GM12878 (cell line): ENCODE results near the gene CPNE4.

Experiments
- BCLAF1 ChIP-seq: fragments of 450-650 bp; IDR thresholded peaks from 2 replicates; pipeline ENCODE4 v1.6.1; 2017; ENCODE audit warnings: antibody characterized with exemption, mild to moderate bottlenecking, moderate library complexity
- BHLHE40 ChIP-seq, 2 experiments: fragments of 450-650 bp in 1 of 2; IDR thresholded peaks; 2 replicates each; pipeline ENCODE4 v1.6.1; 2011 to 2017; ENCODE audit warnings: low read depth in 2 of 2, borderline replicate concordance in 1 of 2, improper control_type of control experiment in 1 of 2, low read length in 1 of 2, mild to moderate bottlenecking in 1 of 2
- CEBPB ChIP-seq, 2 experiments: fragments of 150-350 bp in 1 of 2; IDR thresholded peaks; 2 replicates each; pipeline ENCODE4 v1.6.1; 2012 to 2014; ENCODE audit warnings: low read depth in 2 of 2, low read length in 2 of 2, borderline replicate concordance in 1 of 2, inconsistent platforms in 1 of 2
- CTCF ChIP-seq, 3 experiments: IDR thresholded peaks in 2 of 3; conservative IDR thresholded peaks in 1 of 3; 2 replicates each; pipeline ENCODE4 v1.5.1; 2011; ENCODE audit warnings: low read depth in 3 of 3, low read length in 3 of 3, mild to moderate bottlenecking in 3 of 3, control low read depth in 2 of 3, moderate library complexity in 2 of 3, inconsistent platforms in 1 of 3, mixed read lengths in 1 of 3; ENCODE audit not compliant: control insufficient read depth in 2 of 3, insufficient read depth in 1 of 3; ENCODE audit errors: extremely low read depth in 1 of 3
- EZH2 ChIP-seq: IDR thresholded peaks from 2 replicates; pipeline ENCODE4 v1.6.1; 2012; ENCODE audit warnings: low read depth, mild to moderate bottlenecking, control low read depth, inconsistent platforms, low read length, borderline replicate concordance; ENCODE audit not compliant: control insufficient read depth
- NFIC ChIP-seq: IDR thresholded peaks from 2 replicates; pipeline ENCODE4 v1.6.1; 2012; ENCODE audit warnings: low read depth, mild to moderate bottlenecking, inconsistent platforms, low read length, moderate library complexity
- NFYB ChIP-seq: IDR thresholded peaks from 2 replicates; pipeline ENCODE4 v1.6.1; 2011; ENCODE audit warnings: low read depth, mild to moderate bottlenecking, low read length, improper control_type of control experiment, moderate library complexity; ENCODE audit not compliant: insufficient read depth
- PAX5 ChIP-seq: IDR thresholded peaks from 2 replicates; pipeline ENCODE4 v1.6.1; 2011; ENCODE audit warnings: low read depth, low read length, borderline replicate concordance
- PBX3 ChIP-seq: IDR thresholded peaks from 2 replicates; pipeline ENCODE4 v1.6.1; 2011; ENCODE audit warnings: mild to moderate bottlenecking, low read depth, low read length, moderate library complexity; ENCODE audit not compliant: insufficient replicate concordance
- POLR2AphosphoS5 ChIP-seq: IDR thresholded peaks from 2 replicates; pipeline ENCODE4 v1.6.1; 2011; ENCODE audit warnings: mild to moderate bottlenecking, low read length, inconsistent platforms
- RAD21 ChIP-seq: IDR thresholded peaks from 2 replicates; pipeline ENCODE4 v1.6.1; 2011; ENCODE audit warnings: mild to moderate bottlenecking, low read depth, low read length, moderate library complexity; ENCODE audit not compliant: insufficient read depth
- ZBED1 ChIP-seq: IDR thresholded peaks from 2 replicates; pipeline ENCODE4 v1.6.1; 2016; ENCODE audit warnings: borderline replicate concordance
- TF ChIP-seq, protein P1 (sequence below): IDR thresholded peaks from 2 replicates; pipeline ENCODE4 v1.6.1; 2012; ENCODE audit warnings: improper control_type of control experiment, low read depth, low read length; ENCODE audit not compliant: insufficient replicate concordance

- TF ChIP-seq NFYB: no peak
- TF ChIP-seq, protein P1, sequence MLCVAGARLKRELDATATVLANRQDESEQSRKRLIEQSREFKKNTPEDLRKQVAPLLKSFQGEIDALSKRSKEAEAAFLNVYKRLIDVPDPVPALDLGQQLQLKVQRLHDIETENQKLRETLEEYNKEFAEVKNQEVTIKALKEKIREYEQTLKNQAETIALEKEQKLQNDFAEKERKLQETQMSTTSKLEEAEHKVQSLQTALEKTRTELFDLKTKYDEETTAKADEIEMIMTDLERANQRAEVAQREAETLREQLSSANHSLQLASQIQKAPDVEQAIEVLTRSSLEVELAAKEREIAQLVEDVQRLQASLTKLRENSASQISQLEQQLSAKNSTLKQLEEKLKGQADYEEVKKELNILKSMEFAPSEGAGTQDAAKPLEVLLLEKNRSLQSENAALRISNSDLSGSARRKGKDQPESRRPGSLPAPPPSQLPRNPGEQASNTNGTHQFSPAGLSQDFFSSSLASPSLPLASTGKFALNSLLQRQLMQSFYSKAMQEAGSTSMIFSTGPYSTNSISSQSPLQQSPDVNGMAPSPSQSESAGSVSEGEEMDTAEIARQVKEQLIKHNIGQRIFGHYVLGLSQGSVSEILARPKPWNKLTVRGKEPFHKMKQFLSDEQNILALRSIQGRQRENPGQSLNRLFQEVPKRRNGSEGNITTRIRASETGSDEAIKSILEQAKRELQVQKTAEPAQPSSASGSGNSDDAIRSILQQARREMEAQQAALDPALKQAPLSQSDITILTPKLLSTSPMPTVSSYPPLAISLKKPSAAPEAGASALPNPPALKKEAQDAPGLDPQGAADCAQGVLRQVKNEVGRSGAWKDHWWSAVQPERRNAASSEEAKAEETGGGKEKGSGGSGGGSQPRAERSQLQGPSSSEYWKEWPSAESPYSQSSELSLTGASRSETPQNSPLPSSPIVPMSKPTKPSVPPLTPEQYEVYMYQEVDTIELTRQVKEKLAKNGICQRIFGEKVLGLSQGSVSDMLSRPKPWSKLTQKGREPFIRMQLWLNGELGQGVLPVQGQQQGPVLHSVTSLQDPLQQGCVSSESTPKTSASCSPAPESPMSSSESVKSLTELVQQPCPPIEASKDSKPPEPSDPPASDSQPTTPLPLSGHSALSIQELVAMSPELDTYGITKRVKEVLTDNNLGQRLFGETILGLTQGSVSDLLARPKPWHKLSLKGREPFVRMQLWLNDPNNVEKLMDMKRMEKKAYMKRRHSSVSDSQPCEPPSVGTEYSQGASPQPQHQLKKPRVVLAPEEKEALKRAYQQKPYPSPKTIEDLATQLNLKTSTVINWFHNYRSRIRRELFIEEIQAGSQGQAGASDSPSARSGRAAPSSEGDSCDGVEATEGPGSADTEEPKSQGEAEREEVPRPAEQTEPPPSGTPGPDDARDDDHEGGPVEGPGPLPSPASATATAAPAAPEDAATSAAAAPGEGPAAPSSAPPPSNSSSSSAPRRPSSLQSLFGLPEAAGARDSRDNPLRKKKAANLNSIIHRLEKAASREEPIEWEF: no peak
- no peak for TF ChIP-seq CTCF (IDR thresholded peaks at IDR 0.05 in 2 of 3, conservative IDR thresholded peaks at IDR 0.05 in 1 of 3; ENCODE audit: control insufficient read depth in 2 of 3, extremely low read depth in 1 of 3, insufficient read depth in 1 of 3, low read depth in 3 of 3, low read length in 3 of 3)
- no peak for TF ChIP-seq BHLHE40 (IDR thresholded peaks at IDR 0.05; ENCODE audit: borderline replicate concordance in 1 of 2, low read depth in 2 of 2, low read length in 1 of 2)
- TF ChIP-seq PBX3: no peak
- TF ChIP-seq BCLAF1: no peak
- TF ChIP-seq ZBED1: no peak
- no peak for TF ChIP-seq CEBPB (IDR thresholded peaks at IDR 0.05; ENCODE audit: borderline replicate concordance in 1 of 2, low read depth in 2 of 2, low read length in 2 of 2)
- no peak for TF ChIP-seq EZH2
- no peak for TF ChIP-seq PAX5
- no peak for TF ChIP-seq NFIC
- TF ChIP-seq RAD21: no peak
- TF ChIP-seq POLR2AphosphoS5: no peak
Measured at GRCh38 chr3:131975047-131975446, 59.8 kb downstream of the CPNE4 start.
